MM.1S (cell line): ENCODE data around the gene CFAP77.

Experiments
- EZH2 ChIP-seq: fragments of 300-600 bp; sonication (generic); optimal IDR thresholded peaks from 2 replicates; pipeline ENCODE3; 2017; ENCODE audit warnings: low read depth, mild to moderate bottlenecking, antibody characterized with exemption, low read length, mixed read lengths
- EZH2phosphoT487 ChIP-seq: fragments of 300-600 bp; sonication (generic); IDR thresholded peaks from 2 replicates; pipeline ENCODE4 v1.6.1; 2018; ENCODE audit warnings: antibody characterized with exemption, low read length
- TF ChIP-seq, protein P1 (sequence below): fragments of 300-600 bp; sonication (generic); IDR thresholded peaks from 2 replicates; pipeline ENCODE4 v1.5.1; 2016; ENCODE audit warnings: antibody characterized with exemption, low read length, mixed read lengths

DNA sequence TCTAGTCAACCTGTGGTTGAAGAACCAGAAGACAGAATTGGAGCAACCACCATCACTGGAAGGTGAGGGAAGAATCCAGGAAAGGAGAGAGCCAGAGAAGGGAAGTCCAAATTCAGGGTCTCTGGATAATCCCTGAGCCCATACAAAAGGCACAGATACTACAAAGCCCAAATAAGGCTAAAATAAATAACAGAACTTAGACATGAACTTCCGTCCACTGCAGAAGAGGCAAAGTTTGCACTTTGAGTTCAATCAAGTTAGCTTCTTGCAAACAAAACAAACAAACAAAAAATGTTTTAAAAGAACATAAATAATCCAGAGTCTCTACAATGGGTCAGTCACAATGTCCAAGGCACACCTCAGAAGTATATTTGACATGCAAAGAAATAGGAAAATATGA is 21.0 kb downstream of the CFAP77 start:
- TF ChIP-seq EZH2 (no peak), EZH2phosphoT487 (no peak)
- TF ChIP-seq, protein P1, sequence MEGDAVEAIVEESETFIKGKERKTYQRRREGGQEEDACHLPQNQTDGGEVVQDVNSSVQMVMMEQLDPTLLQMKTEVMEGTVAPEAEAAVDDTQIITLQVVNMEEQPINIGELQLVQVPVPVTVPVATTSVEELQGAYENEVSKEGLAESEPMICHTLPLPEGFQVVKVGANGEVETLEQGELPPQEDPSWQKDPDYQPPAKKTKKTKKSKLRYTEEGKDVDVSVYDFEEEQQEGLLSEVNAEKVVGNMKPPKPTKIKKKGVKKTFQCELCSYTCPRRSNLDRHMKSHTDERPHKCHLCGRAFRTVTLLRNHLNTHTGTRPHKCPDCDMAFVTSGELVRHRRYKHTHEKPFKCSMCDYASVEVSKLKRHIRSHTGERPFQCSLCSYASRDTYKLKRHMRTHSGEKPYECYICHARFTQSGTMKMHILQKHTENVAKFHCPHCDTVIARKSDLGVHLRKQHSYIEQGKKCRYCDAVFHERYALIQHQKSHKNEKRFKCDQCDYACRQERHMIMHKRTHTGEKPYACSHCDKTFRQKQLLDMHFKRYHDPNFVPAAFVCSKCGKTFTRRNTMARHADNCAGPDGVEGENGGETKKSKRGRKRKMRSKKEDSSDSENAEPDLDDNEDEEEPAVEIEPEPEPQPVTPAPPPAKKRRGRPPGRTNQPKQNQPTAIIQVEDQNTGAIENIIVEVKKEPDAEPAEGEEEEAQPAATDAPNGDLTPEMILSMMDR, result no peak
